GM19239 (cell line): ENCODE results near the gene TSPAN32.
"Not testable (repeated sequence)": the region's sequence is repeated elsewhere in the genome, so short reads cannot be mapped to it uniquely, and the experiment has no call there.

Experiments
- DNase-seq: peaks from one replicate; pipeline ENCODE4 v3.0.0; 2011; ENCODE audit warnings: low spot score; ENCODE audit not compliant: insufficient read length
- FAIRE-seq: peaks from 2 replicates; lab custom pipeline; 2011; peaks lifted over from hg19 to GRCh38; lab: Jason Lieb, UNC

The TSPAN32 gene

GRCh38 chr11:2329551-2329950 is 27.7 kb downstream of the TSPAN32 start:
- no peak for FAIRE-seq
- no peak for DNase-seq

- DNase-seq = no peak
- no peak for FAIRE-seq
Measured at GRCh38 chr11:2330696-2331095, 28.9 kb downstream of the TSPAN32 start.

- no peak for FAIRE-seq
- no peak for DNase-seq
Measured at GRCh38 chr11:2331404-2331803, 29.6 kb downstream of the TSPAN32 start.

GRCh38 chr11:2332569-2332968 is 30.8 kb downstream of the TSPAN32 start:
- not testable (repeated sequence) for FAIRE-seq, DNase-seq

GRCh38 chr11:2333486-2334205 is 31.8 kb downstream of the TSPAN32 start:
- DNase-seq, FAIRE-seq: not testable (repeated sequence)

- FAIRE-seq, DNase-seq: not testable (repeated sequence)
Measured at GRCh38 chr11:2335286-2335685, 33.5 kb downstream of the TSPAN32 start.

GRCh38 chr11:2338760-2339159 is 36.9 kb downstream of the TSPAN32 start:
- DNase-seq, FAIRE-seq: not testable (repeated sequence)

- DNase-seq (no peak), FAIRE-seq (no peak)
Measured at GRCh38 chr11:2342557-2342956, 40.7 kb downstream of the TSPAN32 start.

GRCh38 chr11:2342981-2343380 is 41.2 kb downstream of the TSPAN32 start:
- FAIRE-seq (no peak), DNase-seq (no peak)

GRCh38 chr11:2343502-2343901 is 41.7 kb downstream of the TSPAN32 start:
- DNase-seq (no peak), FAIRE-seq (no peak)

- no peak for FAIRE-seq
Measured at GRCh38 chr11:2345050-2345449, 43.2 kb downstream of the TSPAN32 start.

GRCh38 chr11:2346014-2346413 is 44.2 kb downstream of the TSPAN32 start:
- DNase-seq = no peak
- FAIRE-seq = no peak

More at GRCh38 chr11:2345050-2345449, 43.2 kb downstream of the TSPAN32 start:
- no peak for DNase-seq

GRCh38 chr11:2346586-2347307 is 44.9 kb downstream of the TSPAN32 start:
- DNase-seq = no peak

GRCh38 chr11:2347308-2347830 is 45.6 kb downstream of the TSPAN32 start:
- no peak for DNase-seq
- FAIRE-seq = no peak

More at GRCh38 chr11:2346586-2347307, 44.9 kb downstream of the TSPAN32 start:
- no peak for FAIRE-seq

- DNase-seq (no peak), FAIRE-seq (no peak)
Measured at GRCh38 chr11:2348986-2349385, 47.2 kb downstream of the TSPAN32 start.

GRCh38 chr11:2351701-2352100 is 49.9 kb downstream of the TSPAN32 start:
- no peak for FAIRE-seq

GRCh38 chr11:2352420-2352819 is 50.6 kb downstream of the TSPAN32 start:
- DNase-seq (no peak), FAIRE-seq (no peak)

More at GRCh38 chr11:2351701-2352100, 49.9 kb downstream of the TSPAN32 start:
- no peak for DNase-seq

GRCh38 chr11:2355000-2355644 is 53.3 kb downstream of the TSPAN32 start:
- FAIRE-seq = no peak
- DNase-seq = no peak

- no peak for FAIRE-seq
- no peak for DNase-seq
Measured at GRCh38 chr11:2357246-2357645, 55.4 kb downstream of the TSPAN32 start.

GRCh38 chr11:2357651-2358050 is 55.8 kb downstream of the TSPAN32 start:
- DNase-seq, FAIRE-seq: not testable (repeated sequence)
